OCI-LY7 (cell line): Measurements from ENCODE around the gene TPSB2. TPM values are rescaled to one million over a fixed set of nuclear protein-coding genes. Genes with fewer than 3 reads are reported as not detected.

Source experiments
- BruUV-seq: library from RNA; stranded (reverse); fragments of 400-500 nt; replicated peaks from 2 replicates; lab custom pipeline; 2021; lab: Mats Ljungman, UMichigan
- CTCF ChIA-PET: fragments of 300-600 bp; sonication (Branson Sonifier 250); formaldehyde crosslinking; loops from one replicate; lab custom pipeline; 2022; ENCODE audit warnings: antibody characterized with exemption; ENCODE audit not compliant: unreplicated experiment; lab: Charles Lee
- POLR2A ChIA-PET: fragments of 300-600 bp; sonication (Branson Sonifier 250); formaldehyde crosslinking; loops from one replicate; lab custom pipeline; 2022; ENCODE audit warnings: antibody characterized with exemption; lab: Charles Lee
- DNase-seq: peaks from one replicate; pipeline ENCODE4 v3.0.0-alpha.2; 2015; ENCODE audit warnings: low spot score
- H2AFZ ChIP-seq: fragments of 200-600 bp; sonication (generic), shearing (Covaris generic); 2 replicates; pipeline ENCODE4 v1.6.1; 2014; ENCODE audit warnings: mild to moderate bottlenecking, antibody characterized with exemption, low read length, moderate library complexity
- H3K27ac ChIP-seq: fragments of 200-600 bp; sonication (generic); 2 replicates; pipeline ENCODE4 v1.5.1; 2014; ENCODE audit warnings: mixed run types, low read depth, mild to moderate bottlenecking, moderate library complexity, low read length, inconsistent platforms; ENCODE audit not compliant: poor library complexity, severe bottlenecking
- H3K36me3 ChIP-seq: fragments of 200-600 bp; sonication (generic); 2 replicates; pipeline ENCODE4 v1.6.1; 2014; ENCODE audit warnings: mild to moderate bottlenecking, antibody characterized with exemption, low read length, moderate library complexity, mixed read lengths; ENCODE audit not compliant: insufficient read depth
- H3K4me1 ChIP-seq: fragments of 200-600 bp; sonication (generic); 2 replicates; pipeline ENCODE4 v1.5.1; 2014; ENCODE audit warnings: mild to moderate bottlenecking, low read length; ENCODE audit not compliant: insufficient read depth, poor library complexity, severe bottlenecking
- H3K4me2 ChIP-seq: fragments of 200-600 bp; sonication (generic); 2 replicates; pipeline ENCODE4 v1.6.1; 2014; ENCODE audit warnings: mild to moderate bottlenecking, low read length
- H3K4me3 ChIP-seq: fragments of 200-600 bp; sonication (generic); 2 replicates; pipeline ENCODE4 v1.5.1; 2014; ENCODE audit warnings: mild to moderate bottlenecking, low read depth, low read length; ENCODE audit not compliant: poor library complexity, severe bottlenecking
- H3K79me2 ChIP-seq: fragments of 200-600 bp; sonication (generic); 2 replicates; pipeline ENCODE4 v1.6.1; 2016; ENCODE audit warnings: low read depth, mild to moderate bottlenecking, low read length, moderate library complexity, mixed read lengths; ENCODE audit not compliant: insufficient read depth
- H3K9me2 ChIP-seq: fragments of 200-600 bp; sonication (generic); 2 replicates; pipeline ENCODE4 v1.6.1; 2016; ENCODE audit warnings: mild to moderate bottlenecking, low read length, mixed read lengths; ENCODE audit not compliant: insufficient read depth
- H3K9me3 ChIP-seq: fragments of 200-600 bp; sonication (generic); 2 replicates; pipeline ENCODE4 v1.6.1; 2014; ENCODE audit warnings: mild to moderate bottlenecking, mixed run types, low read length, mixed read lengths
- H4K20me1 ChIP-seq: fragments of 200-600 bp; sonication (generic); 2 replicates; pipeline ENCODE4 v1.6.1; 2014; ENCODE audit warnings: mild to moderate bottlenecking, antibody characterized with exemption, low read length, moderate library complexity, mixed read lengths; ENCODE audit not compliant: insufficient read depth
- CTCF ChIP-seq: fragments of 200-600 bp; sonication (generic); conservative IDR thresholded peaks from 2 replicates; pipeline ENCODE4 v1.5.1; 2014; ENCODE audit warnings: mild to moderate bottlenecking, antibody characterized with exemption, low read length, moderate library complexity, mixed read lengths
- EZH2phosphoT487 ChIP-seq: fragments of 200-600 bp; sonication (generic); IDR thresholded peaks from 2 replicates; pipeline ENCODE4 v1.6.1; 2018; ENCODE audit warnings: low read depth, borderline replicate concordance, mild to moderate bottlenecking, mixed run types, antibody characterized with exemption, low read length, moderate library complexity, mixed read lengths
- intact Hi-C: fragments of 100-400 bp; cut with micrococcal nuclease; formaldehyde crosslinking; loops from one replicate; pipeline ENCODE4 v1.10.0; 2022; ENCODE audit not compliant: unreplicated experiment
- total RNA-seq, 2 experiments: library from RNA; depleted of rRNA in 1 of 2; stranded (reverse); fragments of >200 nt in 1 of 2; shearing (Covaris generic) in 1 of 2; gene quantifications; 2 replicates each; pipeline ENCODE4 v1.2.3, GENCODE V29; 2014 to 2022

Gene TPSB2
- total RNA-seq, 2 experiments from 2014 or later = not detected

- Histone ChIP-seq H4K20me1 (no peaks in the 10 kb centered on the region), H3K4me1 (no peaks in the 10 kb centered on the region), H3K9me3 (no peaks in the 10 kb centered on the region), H3K4me2 (no peak overlapping the region), H3K36me3 (no peaks in the 10 kb centered on the region), H3K9me2 (no peaks in the 10 kb centered on the region), H3K4me3 (no peak overlapping the region), H2AFZ (no peak overlapping the region), H3K27ac (no peak overlapping the region), H3K79me2 (no peaks in the 10 kb centered on the region)
- POLR2A ChIA-PET = no interaction called here
- TF ChIP-seq CTCF (no peak), EZH2phosphoT487 (no peak)
- no TSS peak for BruUV-seq
- no peak for DNase-seq
- intact Hi-C loops = no loop called here
- CTCF ChIA-PET = no interaction called here
Observed at GRCh38 chr16:1212616-1213194, 17.3 kb downstream of the TPSB2 start.

- Histone ChIP-seq H2AFZ (no peak overlapping the region), H3K9me3 (no peaks in the 10 kb centered on the region), H3K36me3 (no peaks in the 10 kb centered on the region), H3K79me2 (no peaks in the 10 kb centered on the region), H3K9me2 (no peaks in the 10 kb centered on the region), H4K20me1 (no peaks in the 10 kb centered on the region), H3K4me1 (no peaks in the 10 kb centered on the region), H3K27ac (no peak overlapping the region), H3K4me3 (no peak overlapping the region), H3K4me2 (no peak overlapping the region)
- no peak for DNase-seq
- intact Hi-C loops = no loop called here
- POLR2A ChIA-PET = no interaction called here
- no TSS peak for BruUV-seq
- TF ChIP-seq CTCF = no peak
- TF ChIP-seq EZH2phosphoT487 = no peak
- CTCF ChIA-PET = interaction anchor here (0.6 kb wide), 1 partner anchor 90 kb away, joined by 3 read pairs; no protein-coding TSS in a partner anchor
Observed at GRCh38 chr16:1211451-1212268, 18.3 kb downstream of the TPSB2 start.

- Histone ChIP-seq H2AFZ (no peak overlapping the region), H3K4me1 (no peaks in the 10 kb centered on the region), H3K4me3 (no peak overlapping the region), H3K9me3 (no peaks in the 10 kb centered on the region), H3K36me3 (no peaks in the 10 kb centered on the region), H3K4me2 (no peak overlapping the region), H3K27ac (no peak overlapping the region), H3K9me2 (no peaks in the 10 kb centered on the region), H4K20me1 (no peaks in the 10 kb centered on the region), H3K79me2 (no peaks in the 10 kb centered on the region)
- intact Hi-C loops = no loop called here
- TF ChIP-seq EZH2phosphoT487 (no peak), CTCF (no peak)
- BruUV-seq = no TSS peak
- ChIA-PET CTCF (no interaction called here), POLR2A (no interaction called here)
- no peak for DNase-seq
Observed at GRCh38 chr16:1210461-1210860, 19.5 kb downstream of the TPSB2 start.
